K562 (cell line): ENCODE measurements around the gene FAAH. TPM values are rescaled to one million over a fixed set of nuclear protein-coding genes. Genes with fewer than 3 reads are reported as not detected.

ENCODE experiments used
- ARID2 ChIP-seq: fragments of 450-650 bp; IDR thresholded peaks from 2 replicates; pipeline ENCODE4 v1.6.1; 2017; ENCODE audit warnings: antibody characterized with exemption, mild to moderate bottlenecking
- CBX5 ChIP-seq: IDR thresholded peaks from 2 replicates; pipeline ENCODE4 v1.6.1; 2014; ENCODE audit warnings: low read depth, borderline replicate concordance
- CCNT2 ChIP-seq: IDR thresholded peaks from 2 replicates; pipeline ENCODE4 v1.6.1; 2011; ENCODE audit warnings: borderline replicate concordance, low read depth, mild to moderate bottlenecking, moderate library complexity, mixed read lengths, low read length; ENCODE audit not compliant: insufficient read length; ENCODE audit errors: extremely low read depth
- CTCFL ChIP-seq: IDR thresholded peaks from 2 replicates; pipeline ENCODE4 v1.6.1; 2011; ENCODE audit warnings: borderline replicate concordance, low read depth, mild to moderate bottlenecking, moderate library complexity, low read length; ENCODE audit not compliant: insufficient read depth, poor library complexity, severe bottlenecking
- DPF2 ChIP-seq: fragments of 450-650 bp; IDR thresholded peaks from 2 replicates; pipeline ENCODE4 v1.6.1; 2016
- HCFC1 ChIP-seq: IDR thresholded peaks from 2 replicates; pipeline ENCODE4 v1.6.1; 2012; ENCODE audit warnings: low read depth, low read length, improper control_type of control experiment
- HDAC3 ChIP-seq: fragments of 450-650 bp; IDR thresholded peaks from 2 replicates; pipeline ENCODE4 v1.6.1; 2018; ENCODE audit warnings: borderline replicate concordance, mild to moderate bottlenecking, moderate library complexity; ENCODE audit not compliant: partially characterized antibody
- POLR2B ChIP-seq: fragments of 450-650 bp; IDR thresholded peaks from 2 replicates; pipeline ENCODE4 v1.6.1; 2018; ENCODE audit warnings: low read depth; ENCODE audit not compliant: partially characterized antibody
- STAT5B ChIP-seq: fragments of 250-450 bp; sonication (Bioruptor Pico); IDR thresholded peaks from 2 replicates; pipeline ENCODE4 v1.8.0; 2021; ENCODE audit warnings: mild to moderate bottlenecking, inconsistent platforms
- TBP ChIP-seq: optimal IDR thresholded peaks from 2 replicates; pipeline ENCODE3; 2011; ENCODE audit warnings: low read depth, low read length, improper control_type of control experiment
- YY1 ChIP-seq, 3 experiments: IDR thresholded peaks; 2 replicates each; pipeline ENCODE4 v1.6.1; 2011; ENCODE audit warnings: low read length in 2 of 3, mild to moderate bottlenecking in 2 of 3, moderate library complexity in 2 of 3, borderline replicate concordance in 1 of 3, control low read depth in 1 of 3, low read depth in 1 of 3; ENCODE audit not compliant: insufficient read depth in 3 of 3, insufficient replicate concordance in 2 of 3, control insufficient read depth in 1 of 3, insufficient read length in 1 of 3; ENCODE audit errors: extremely low read depth in 1 of 3
- ZNF407 ChIP-seq: fragments of 450-650 bp; IDR thresholded peaks from 2 replicates; pipeline ENCODE4 v1.6.1; 2016; ENCODE audit warnings: low read depth
- polyA plus RNA-seq, 8 experiments: library from polyadenylated mRNA; depleted of rRNA in 4 of 8; stranded (reverse) in 5 of 8; unstranded in 3 of 8; fragments of >200 nt; fragmentation: Nextera tagmentation in 2 of 8; fragmentation: Illumina TruSeq in 1 of 8; extraction: Ambion mirVana in 2 of 8; extraction: Trizol in 1 of 8; gene quantifications; 2 replicates each; pipeline versions ENCODE4 v1.2.1 to v1.2.3, GENCODE V29; 2011 to 2014; ENCODE audit warnings: inconsistent platforms in 1 of 8, missing spikeins in 1 of 8
- total RNA-seq, 7 experiments: library from RNA; depleted of rRNA in 6 of 7; stranded (reverse); fragments of >200 nt in 6 of 7; fragmentation: Illumina TruSeq in 2 of 7; extraction: Trizol in 2 of 7; gene quantifications; 2 replicates each; pipeline versions ENCODE4 v1.2.1 to v1.2.3, GENCODE V29; 2011 to 2021; ENCODE audit warnings: low replicate concordance in 1 of 7
- TF ChIP-seq, protein P1 (sequence below): fragments of 450-650 bp; formaldehyde crosslinking; IDR thresholded peaks from 2 replicates; pipeline ENCODE4 v1.4.0; 2020; ENCODE audit warnings: mild to moderate bottlenecking, moderate library complexity
- TF ChIP-seq, protein P2 (sequence below): fragments of 200-800 bp; sonication (Bioruptor generic); IDR thresholded peaks from 2 replicates; pipeline ENCODE4 v1.6.1; 2017; ENCODE audit warnings: missing genetic modification characterization, missing compliant biosample characterization

FAAH gene
- total and polyA plus RNA-seq, 9 of the 15 experiments (the other 6 are each of a cell fraction or from before 2014, with no cell fraction given): 0.06 to 1.1 (median 0.32) TPM

DNA sequence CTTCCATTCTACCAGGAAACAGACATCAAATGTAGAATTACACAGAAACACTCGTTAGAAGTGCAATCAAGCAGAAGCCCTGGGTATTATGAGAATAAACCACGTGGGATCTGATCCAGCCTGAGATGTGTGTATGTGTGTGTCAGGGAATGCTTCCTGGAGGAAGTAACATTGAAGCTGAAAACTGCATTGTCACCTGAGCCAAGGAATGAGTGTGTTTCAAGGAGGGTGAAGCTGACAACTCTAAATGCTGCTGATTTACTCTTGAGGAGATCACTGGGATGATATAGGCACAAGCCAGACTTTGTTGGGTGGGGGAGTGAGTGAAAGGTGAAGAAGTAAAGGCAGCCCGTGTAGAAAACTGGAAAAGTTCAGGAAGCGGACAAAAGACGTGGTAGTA, 27.6 kb downstream of the FAAH start (continued):
- TF ChIP-seq ZNF407 (no peak), CBX5 (0 out of 2 replicates have a peak, but pooled peaks have one; percentile 21), DPF2 (peak; percentile 88), CTCFL (no peak), HDAC3 (no peak), ARID2 (no peak), CCNT2 (no peak), YY1 (IDR thresholded peaks at IDR 0.05; ENCODE audit: borderline replicate concordance in 1 of 3, control insufficient read depth in 1 of 3, extremely low read depth in 1 of 3, insufficient read depth in 3 of 3, insufficient read length in 1 of 3, insufficient replicate concordance in 2 of 3, low read depth in 1 of 3, low read length in 2 of 3) (no peak), TBP (no peak), STAT5B (CRISPR knock-in tag) (no peak), POLR2B (no peak), HCFC1 (no peak)
- TF ChIP-seq, protein P1, sequence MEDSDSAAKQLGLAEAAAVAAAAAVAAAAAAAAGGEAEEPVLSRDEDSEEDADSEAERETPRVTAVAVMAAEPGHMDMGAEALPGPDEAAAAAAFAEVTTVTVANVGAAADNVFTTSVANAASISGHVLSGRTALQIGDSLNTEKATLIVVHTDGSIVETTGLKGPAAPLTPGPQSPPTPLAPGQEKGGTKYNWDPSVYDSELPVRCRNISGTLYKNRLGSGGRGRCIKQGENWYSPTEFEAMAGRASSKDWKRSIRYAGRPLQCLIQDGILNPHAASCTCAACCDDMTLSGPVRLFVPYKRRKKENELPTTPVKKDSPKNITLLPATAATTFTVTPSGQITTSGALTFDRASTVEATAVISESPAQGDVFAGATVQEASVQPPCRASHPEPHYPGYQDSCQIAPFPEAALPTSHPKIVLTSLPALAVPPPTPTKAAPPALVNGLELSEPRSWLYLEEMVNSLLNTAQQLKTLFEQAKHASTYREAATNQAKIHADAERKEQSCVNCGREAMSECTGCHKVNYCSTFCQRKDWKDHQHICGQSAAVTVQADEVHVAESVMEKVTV (CRISPR knock-in tag): no peak
- TF ChIP-seq, protein P2, sequence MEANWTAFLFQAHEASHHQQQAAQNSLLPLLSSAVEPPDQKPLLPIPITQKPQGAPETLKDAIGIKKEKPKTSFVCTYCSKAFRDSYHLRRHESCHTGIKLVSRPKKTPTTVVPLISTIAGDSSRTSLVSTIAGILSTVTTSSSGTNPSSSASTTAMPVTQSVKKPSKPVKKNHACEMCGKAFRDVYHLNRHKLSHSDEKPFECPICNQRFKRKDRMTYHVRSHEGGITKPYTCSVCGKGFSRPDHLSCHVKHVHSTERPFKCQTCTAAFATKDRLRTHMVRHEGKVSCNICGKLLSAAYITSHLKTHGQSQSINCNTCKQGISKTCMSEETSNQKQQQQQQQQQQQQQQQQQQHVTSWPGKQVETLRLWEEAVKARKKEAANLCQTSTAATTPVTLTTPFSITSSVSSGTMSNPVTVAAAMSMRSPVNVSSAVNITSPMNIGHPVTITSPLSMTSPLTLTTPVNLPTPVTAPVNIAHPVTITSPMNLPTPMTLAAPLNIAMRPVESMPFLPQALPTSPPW (CRISPR knock-in tag): 0 out of 2 replicates have a peak, but pooled peaks have one; percentile 20
